EH (cell line): ENCODE measurements around the gene LCN15.
"Not testable (repeated sequence)": the region's sequence is repeated elsewhere in the genome, so short reads cannot be mapped to it uniquely, and the experiment has no call there.

Source experiments
- DNase-seq: peaks from one replicate; pipeline ENCODE4 v3.0.0-alpha.2; 2015; ENCODE audit warnings: low read depth

LCN15 gene, protein sequence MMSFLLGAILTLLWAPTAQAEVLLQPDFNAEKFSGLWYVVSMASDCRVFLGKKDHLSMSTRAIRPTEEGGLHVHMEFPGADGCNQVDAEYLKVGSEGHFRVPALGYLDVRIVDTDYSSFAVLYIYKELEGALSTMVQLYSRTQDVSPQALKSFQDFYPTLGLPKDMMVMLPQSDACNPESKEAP

DNA sequence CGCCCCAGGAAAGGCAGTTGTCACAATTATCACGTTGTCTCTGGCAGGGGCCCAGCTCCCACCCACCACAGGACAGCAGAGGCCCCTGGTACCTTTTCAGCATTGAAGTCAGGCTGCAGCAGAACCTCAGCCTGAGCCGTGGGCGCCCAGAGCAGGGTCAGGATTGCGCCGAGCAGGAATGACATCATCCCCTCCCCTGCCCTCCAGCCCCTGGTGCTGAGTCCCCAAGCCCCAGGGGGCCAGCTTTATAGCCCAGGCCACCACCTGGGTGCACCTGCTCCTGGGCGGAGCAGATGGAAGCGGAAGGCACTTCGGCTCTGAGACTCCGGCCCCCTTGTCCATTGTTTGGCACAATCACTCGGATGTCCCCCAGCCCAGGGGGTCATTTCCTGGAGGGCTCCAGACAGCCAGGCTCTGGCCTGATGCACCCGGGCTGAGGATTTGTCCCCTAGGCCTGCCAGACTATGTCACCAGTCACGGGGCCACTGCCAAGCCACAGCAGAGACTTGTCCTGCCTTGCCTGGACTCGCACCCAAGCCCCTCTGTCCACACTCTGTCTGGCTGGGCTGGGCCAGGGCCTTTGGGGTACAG lies at the start of gene LCN15:
TSS of gene LCN15 (minus strand) at position 218 of the 591 bp plus-strand sequence. CDS start at position 188, 30 bp downstream.
- no peak for DNase-seq

GRCh38 chr9:136808806-136809158 lies 44.5 kb upstream of the LCN15 start:
- DNase-seq: peak; percentile 56

- DNase-seq: peak; percentile 17
Observed at GRCh38 chr9:136808075-136808805, 43.9 kb upstream of the LCN15 start.

DNA sequence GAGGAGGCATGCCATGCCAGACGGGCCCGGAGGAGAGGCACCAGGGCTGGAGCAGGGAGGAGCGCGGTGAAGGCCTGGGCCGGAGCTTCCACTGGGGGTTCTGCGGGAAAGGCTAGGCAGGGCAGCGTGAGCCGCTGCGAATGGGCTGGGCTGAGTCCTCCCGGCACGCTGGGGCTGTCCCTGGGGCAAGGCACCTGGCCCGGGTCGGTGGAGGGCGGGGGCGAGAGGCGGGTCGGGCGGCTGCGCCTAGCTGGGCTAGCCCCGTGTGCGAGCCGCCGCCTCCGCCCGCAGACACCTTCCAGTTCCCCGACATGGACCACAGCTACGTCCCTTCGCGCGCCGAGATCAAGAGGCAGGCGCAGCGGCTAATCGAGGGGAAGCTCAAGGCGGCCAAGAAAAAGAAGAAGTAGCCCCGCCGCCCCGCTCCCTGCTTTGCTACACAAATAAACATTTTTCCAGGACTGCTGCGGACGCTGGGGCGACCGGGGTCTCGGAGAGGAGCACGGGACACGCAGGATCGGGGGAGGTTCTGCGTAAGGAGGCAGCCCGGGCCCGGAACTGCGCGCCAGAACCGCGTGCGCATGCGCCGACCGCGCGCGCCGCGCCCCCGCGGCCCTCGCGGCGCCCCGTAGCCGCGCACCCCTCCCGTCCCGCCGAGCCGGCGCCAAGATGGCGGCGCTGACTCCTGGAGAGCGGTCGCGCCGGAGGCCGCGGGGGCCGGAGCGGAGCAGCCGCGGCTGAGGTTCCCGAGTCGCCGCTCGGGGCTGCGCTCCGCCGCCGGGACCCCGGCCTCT lies 43.2 kb upstream of the LCN15 start, which contains the start of gene RABL6:
TSS of gene RABL6 (plus strand) at position 668 of the 794 bp plus-strand sequence. CDS start 249 bp downstream, outside the sequence.
- peak; percentile 75 for DNase-seq

- DNase-seq: no peak
Observed at GRCh38 chr9:136806631-136807201, 42.4 kb upstream of the LCN15 start.

- DNase-seq: no peak
Observed at GRCh38 chr9:136806067-136806466, 41.7 kb upstream of the LCN15 start.

- DNase-seq: no peak
Observed at GRCh38 chr9:136805207-136805740, 41.0 kb upstream of the LCN15 start.

GRCh38 chr9:136804509-136805206 lies 40.3 kb upstream of the LCN15 start:
- DNase-seq: no peak

GRCh38 chr9:136803551-136804508 lies 39.5 kb upstream of the LCN15 start:
- DNase-seq: no peak

- DNase-seq: not testable (repeated sequence)
Observed at GRCh38 chr9:136803009-136803550, 38.8 kb upstream of the LCN15 start.

DNA sequence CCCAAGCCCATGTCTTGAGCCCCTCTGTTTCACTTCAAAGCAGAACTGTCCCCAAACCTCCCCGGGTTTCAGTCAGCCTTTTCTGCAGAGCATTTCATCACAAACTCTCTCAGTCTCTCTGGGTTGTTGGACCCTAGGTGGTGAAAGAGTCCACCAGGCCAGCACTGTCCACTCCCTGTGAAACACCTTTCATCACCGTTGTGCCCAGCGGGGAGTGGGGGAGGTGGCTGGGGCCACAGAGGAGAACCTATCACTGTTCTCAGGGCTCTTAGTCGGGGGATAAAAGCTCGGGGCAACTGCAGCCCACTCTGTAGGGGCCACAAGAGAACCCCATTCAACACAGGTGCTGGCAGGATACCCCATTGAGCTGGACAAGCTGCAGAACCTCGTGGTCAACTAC lies 38.0 kb upstream of the LCN15 start:
- DNase-seq: no peak

- peak; percentile 65 for DNase-seq
Observed at GRCh38 chr9:136799854-136800657, 35.7 kb upstream of the LCN15 start.

GRCh38 chr9:136799079-136799853 lies 34.9 kb upstream of the LCN15 start:
- DNase-seq: no peak

DNA sequence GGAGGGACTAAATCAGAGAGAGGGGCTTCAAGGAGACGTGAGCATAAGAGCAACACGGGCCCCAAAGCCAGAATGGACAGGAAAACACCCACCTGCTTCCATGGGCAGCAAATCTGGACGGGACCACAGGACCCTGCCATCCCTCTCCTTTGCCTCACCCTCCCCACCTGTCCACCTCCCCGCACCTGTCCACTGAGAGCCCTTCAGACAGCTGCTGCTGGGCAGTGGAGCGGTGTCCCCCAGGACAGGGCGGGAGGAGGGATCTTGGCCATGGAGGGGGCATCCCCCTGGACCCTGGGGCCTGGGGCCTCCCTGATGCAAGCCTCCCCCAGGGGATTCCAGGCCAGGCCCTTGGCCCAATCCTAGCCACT lies 34.4 kb upstream of the LCN15 start:
- no peak for DNase-seq

- DNase-seq: peak; percentile 49
Observed at GRCh38 chr9:136796775-136797347, 32.5 kb upstream of the LCN15 start.

GRCh38 chr9:136796238-136796774 lies 32.0 kb upstream of the LCN15 start, which contains the start of gene CCDC183:
CCDC183 (plus strand) TSS chr9:136796338; CDS start chr9:136796398, 60 bp downstream.
- no peak for DNase-seq

DNA sequence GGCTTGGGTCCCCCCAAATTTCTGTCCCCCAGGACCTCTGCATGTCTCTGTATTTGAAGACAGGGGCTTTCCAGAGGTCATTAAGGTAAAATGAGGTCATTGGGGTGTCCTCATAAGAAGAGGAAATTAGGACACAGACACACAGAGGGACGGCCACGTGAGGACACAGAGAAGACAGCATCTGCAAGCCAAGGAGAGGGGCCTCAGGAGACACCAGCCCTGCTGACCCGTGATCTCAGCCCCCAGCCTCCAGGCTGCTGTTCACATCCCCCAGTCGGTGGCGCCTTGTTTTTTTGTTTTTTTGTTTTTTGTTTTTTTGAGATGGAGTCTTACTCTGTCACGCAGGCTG lies 30.7 kb upstream of the LCN15 start:
- no peak for DNase-seq
